Measurements from ENCODE around the gene BAZ2B. TPM values are rescaled to one million over a fixed set of nuclear protein-coding genes. Genes with fewer than 3 reads are reported as not detected.
A peak's percentile ranks its signal among the peaks of the same experiment; 100 is the strongest.

BAZ2B gene
- total RNA-seq, 3 donors from 2014 or later (not counting 1 experiment from before 2014, with no cell fraction given): 59.8 to 73.7 (median 68.4) TPM

- Histone ChIP-seq H3K9me3 (ENCODE audit: control insufficient read depth, insufficient read depth, low read length) (no peaks in the 10 kb centered on the region), H3K4me1 (ENCODE audit: control insufficient read depth, insufficient read depth, low read length) (peaks cover 7% of the 10 kb centered on the region), H3K4me3 (ENCODE audit: low read length) (no peak overlapping the region), H3K27ac (ENCODE audit: low read length) (no peak overlapping the region), H3K36me3 (ENCODE audit: control insufficient read depth, insufficient read depth, low read length) (no peaks in the 10 kb centered on the region), H3K27me3 (ENCODE audit: control insufficient read depth, insufficient read depth, low read length) (no peaks in the 10 kb centered on the region)
- TF ChIP-seq CTCF (IDR thresholded peaks at IDR 0.05): no peak
- peak overlapping the region in 1 of 2 donors; percentile 18 for H3K27ac Mint-ChIP-seq
- DNase-seq (no peak), ATAC-seq (no peak)
- no peak overlapping the region for H3K4me3 Mint-ChIP-seq
- peaks cover 27 to 39% of the 10 kb centered on the region in 2 donors for H3K4me1 Mint-ChIP-seq
- intact Hi-C loops (cut with micrococcal nuclease): no loop called here
- 67% methylated on average over 1 of the region's 1 CpG for WGBS (ENCODE audit: insufficient coverage)
- no peaks in the 10 kb centered on the region for H3K36me3 Mint-ChIP-seq
- H3K27me3 Mint-ChIP-seq (ENCODE audit: low read depth in 2 of 2): no peaks in the 10 kb centered on the region
- no peaks in the 10 kb centered on the region for H3K9me3 Mint-ChIP-seq
Measured at GRCh38 chr2:159460227-159460626, 156.1 kb downstream of the BAZ2B start.

GRCh38 chr2:159459279-159459678 lies 157.1 kb downstream of the BAZ2B start:
- H3K36me3 Mint-ChIP-seq: no peaks in the 10 kb centered on the region
- no peak overlapping the region for H3K27ac ChIP-seq (ENCODE audit: low read length)
- H3K27me3 Mint-ChIP-seq (ENCODE audit: low read depth in 2 of 2): no peaks in the 10 kb centered on the region
- no peak for TF ChIP-seq CTCF (IDR thresholded peaks at IDR 0.05)
- no peak for DNase-seq
- no peaks in the 10 kb centered on the region for H3K27me3 ChIP-seq (ENCODE audit: control insufficient read depth, insufficient read depth, low read length)
- WGBS (ENCODE audit: insufficient coverage): no CpG with 5 or more reads among the region's 1 CpG
- peak overlapping the region in 1 of 2 donors; percentile 4 for H3K27ac Mint-ChIP-seq
- H3K9me3 Mint-ChIP-seq: no peaks in the 10 kb centered on the region
- H3K4me3 Mint-ChIP-seq: no peak overlapping the region
- H3K36me3 ChIP-seq (ENCODE audit: control insufficient read depth, insufficient read depth, low read length): no peaks in the 10 kb centered on the region
- intact Hi-C loops (cut with micrococcal nuclease): no loop called here
- ATAC-seq: no peak
- peaks cover 7% of the 10 kb centered on the region for H3K4me1 ChIP-seq (ENCODE audit: control insufficient read depth, insufficient read depth, low read length)
- no peaks in the 10 kb centered on the region for H3K9me3 ChIP-seq (ENCODE audit: control insufficient read depth, insufficient read depth, low read length)
- H3K4me1 Mint-ChIP-seq: peaks cover 31 to 44% of the 10 kb centered on the region in 2 donors
- no peak overlapping the region for H3K4me3 ChIP-seq (ENCODE audit: low read length)

- Histone ChIP-seq H3K4me3 (ENCODE audit: low read length) (no peak overlapping the region), H3K27me3 (ENCODE audit: control insufficient read depth, insufficient read depth, low read length) (no peaks in the 10 kb centered on the region), H3K36me3 (ENCODE audit: control insufficient read depth, insufficient read depth, low read length) (no peaks in the 10 kb centered on the region), H3K9me3 (ENCODE audit: control insufficient read depth, insufficient read depth, low read length) (no peaks in the 10 kb centered on the region), H3K4me1 (ENCODE audit: control insufficient read depth, insufficient read depth, low read length) (peaks cover 7% of the 10 kb centered on the region), H3K27ac (ENCODE audit: low read length) (no peak overlapping the region)
- WGBS (ENCODE audit: insufficient coverage): 25% methylated on average over 1 of the region's 1 CpG
- Mint-ChIP-seq H3K27me3 (ENCODE audit: low read depth in 2 of 2) (no peaks in the 10 kb centered on the region), H3K4me1 (peaks cover 33 to 46% of the 10 kb centered on the region in 2 donors), H3K9me3 (no peaks in the 10 kb centered on the region), H3K4me3 (no peak overlapping the region), H3K27ac (peak overlapping the region; percentile 16 to 57), H3K36me3 (no peaks in the 10 kb centered on the region)
- DNase-seq: no peak
- ATAC-seq: peak in 1 of 3 donors; percentile 37
- intact Hi-C loops (cut with micrococcal nuclease): no loop called here
- no peak for TF ChIP-seq CTCF (IDR thresholded peaks at IDR 0.05)
Measured at GRCh38 chr2:159457589-159457988, 158.8 kb downstream of the BAZ2B start.

Data from natural killer cell (primary cell).